Measurements from ENCODE around the gene RAB3GAP1. TPM values are rescaled to one million over a fixed set of nuclear protein-coding genes. Genes with fewer than 3 reads are reported as not detected.

The RAB3GAP1 gene
- total RNA-seq, 1 experiment from 2014 or later, result 38.6 TPM

GRCh38 chr2:135203944-135204343 is 151.9 kb downstream of the RAB3GAP1 start:
- H3K27ac ChIP-seq (ENCODE audit: low read length), result no peak overlapping the region
- DNase-seq (ENCODE audit: low read depth, low spot score) (no peak), ATAC-seq (no peak)
- H3K27me3 ChIP-seq (ENCODE audit: control insufficient read depth, insufficient read depth, low read length), result no peaks in the 10 kb centered on the region
- no peaks in the 10 kb centered on the region for H3K9me3 ChIP-seq (ENCODE audit: control insufficient read depth, insufficient read depth, low read depth, low read length)
- in situ Hi-C loops (cut with HindIII; ENCODE audit: low pct_unique_long_range_greater_than_20kb, low sequenced_read_pairs), result no loop called here
- BruUV-seq (replicated peaks), result no TSS peak
- no peak for TF ChIP-seq CTCF (IDR thresholded peaks at IDR 0.05)
- TF ChIP-seq SIN3A (IDR thresholded peaks at IDR 0.05; ENCODE audit: borderline replicate concordance, insufficient read depth, low read depth, low read length), result no peak
- TF ChIP-seq TCF7L2 (IDR thresholded peaks at IDR 0.05; ENCODE audit: low read depth, low read length), result no peak
- no peak for TF ChIP-seq REST (IDR thresholded peaks at IDR 0.05; ENCODE audit: insufficient read depth in 1 of 2, low read depth in 2 of 2, low read length in 1 of 2)
- no peak for TF ChIP-seq POLR2AphosphoS5 (IDR thresholded peaks at IDR 0.05; ENCODE audit: low read depth, low read length)
- H3K4me1 ChIP-seq (ENCODE audit: control insufficient read depth, insufficient read depth, low read length), result no peaks in the 10 kb centered on the region
- CTCF ChIA-PET, result no interaction called here
- H3K36me3 ChIP-seq (ENCODE audit: control insufficient read depth, insufficient read depth, low read length), result no peaks in the 10 kb centered on the region
- no peak overlapping the region for H3K4me3 ChIP-seq (ENCODE audit: low read depth in 2 of 2, low read length in 2 of 2)
- POLR2A ChIA-PET, result interaction anchor here (0.6 kb wide), 1 partner anchor 46 kb away, joined by 10 read pairs; no protein-coding TSS in a partner anchor
- intact Hi-C loops (cut with micrococcal nuclease; ENCODE audit: unreplicated experiment), result no loop called here

- no TSS peak for BruUV-seq (replicated peaks)
- Histone ChIP-seq H3K27me3 (ENCODE audit: control insufficient read depth, insufficient read depth, low read length) (no peaks in the 10 kb centered on the region), H3K4me3 (ENCODE audit: low read depth in 2 of 2, low read length in 2 of 2) (no peak overlapping the region), H3K4me1 (ENCODE audit: control insufficient read depth, insufficient read depth, low read length) (no peaks in the 10 kb centered on the region), H3K27ac (ENCODE audit: low read length) (no peak overlapping the region), H3K9me3 (ENCODE audit: control insufficient read depth, insufficient read depth, low read depth, low read length) (no peaks in the 10 kb centered on the region), H3K36me3 (ENCODE audit: control insufficient read depth, insufficient read depth, low read length) (no peaks in the 10 kb centered on the region)
- in situ Hi-C loops (cut with HindIII; ENCODE audit: low pct_unique_long_range_greater_than_20kb, low sequenced_read_pairs), result no loop called here
- TF ChIP-seq SIN3A (IDR thresholded peaks at IDR 0.05; ENCODE audit: borderline replicate concordance, insufficient read depth, low read depth, low read length) (no peak), CTCF (IDR thresholded peaks at IDR 0.05) (peak; percentile 15; the same call in 1 of the 2 replicates)
- ChIA-PET CTCF (no interaction called here), POLR2A (no interaction called here)
- intact Hi-C loops (cut with micrococcal nuclease; ENCODE audit: unreplicated experiment), result no loop called here
- ATAC-seq (no peak), DNase-seq (ENCODE audit: low read depth, low spot score) (no peak)
Observed at GRCh38 chr2:135208016-135208415, 155.9 kb downstream of the RAB3GAP1 start.
